Thyroid gland (tissue), 4 donors: Measurements from ENCODE around the gene JRKL.

ENCODE experiments used
- POLR2A ChIP-seq, 2 donors: fragments of 450-650 bp; IDR thresholded peaks; one replicate each; pipeline ENCODE4 v1.6.1; 2017; ENCODE audit warnings: antibody characterized with exemption in 2 of 2, mild to moderate bottlenecking in 2 of 2, moderate library complexity in 1 of 2
- TF ChIP-seq, protein P1 (sequence below), 6 experiments: fragments of 200-600 bp in 3 of 6; fragments of 450-650 bp in 3 of 6; sonication (generic) in 3 of 6; IDR thresholded peaks; one replicate each; pipeline ENCODE4 v1.5.1; 2016 to 2019; ENCODE audit warnings: antibody characterized with exemption in 6 of 6, mild to moderate bottlenecking in 2 of 6, inconsistent platforms in 1 of 6, moderate library complexity in 1 of 6

DNA sequence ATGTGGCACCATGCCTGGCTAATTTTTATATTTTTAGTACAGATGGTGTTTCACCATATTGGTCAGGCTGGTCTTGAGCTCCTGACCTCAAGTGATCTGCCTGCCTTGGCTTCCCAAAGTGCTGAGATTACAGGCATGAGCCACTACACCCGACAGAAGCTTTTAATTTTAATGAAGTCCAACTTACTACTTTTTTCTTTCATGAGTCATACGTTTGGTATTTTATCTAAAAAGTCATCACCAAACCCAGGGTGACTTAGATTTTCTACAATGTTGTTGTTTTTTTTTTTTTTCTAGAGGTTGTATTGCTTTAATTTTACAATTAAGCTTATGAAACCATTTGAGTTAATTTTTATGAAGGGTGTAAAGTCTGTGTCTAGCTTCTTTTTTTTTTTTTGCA is 34.9 kb downstream of the JRKL start:
- TF ChIP-seq, protein P1, sequence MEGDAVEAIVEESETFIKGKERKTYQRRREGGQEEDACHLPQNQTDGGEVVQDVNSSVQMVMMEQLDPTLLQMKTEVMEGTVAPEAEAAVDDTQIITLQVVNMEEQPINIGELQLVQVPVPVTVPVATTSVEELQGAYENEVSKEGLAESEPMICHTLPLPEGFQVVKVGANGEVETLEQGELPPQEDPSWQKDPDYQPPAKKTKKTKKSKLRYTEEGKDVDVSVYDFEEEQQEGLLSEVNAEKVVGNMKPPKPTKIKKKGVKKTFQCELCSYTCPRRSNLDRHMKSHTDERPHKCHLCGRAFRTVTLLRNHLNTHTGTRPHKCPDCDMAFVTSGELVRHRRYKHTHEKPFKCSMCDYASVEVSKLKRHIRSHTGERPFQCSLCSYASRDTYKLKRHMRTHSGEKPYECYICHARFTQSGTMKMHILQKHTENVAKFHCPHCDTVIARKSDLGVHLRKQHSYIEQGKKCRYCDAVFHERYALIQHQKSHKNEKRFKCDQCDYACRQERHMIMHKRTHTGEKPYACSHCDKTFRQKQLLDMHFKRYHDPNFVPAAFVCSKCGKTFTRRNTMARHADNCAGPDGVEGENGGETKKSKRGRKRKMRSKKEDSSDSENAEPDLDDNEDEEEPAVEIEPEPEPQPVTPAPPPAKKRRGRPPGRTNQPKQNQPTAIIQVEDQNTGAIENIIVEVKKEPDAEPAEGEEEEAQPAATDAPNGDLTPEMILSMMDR (IDR thresholded peaks at IDR 0.05), result no peak
- TF ChIP-seq POLR2A (IDR thresholded peaks at IDR 0.05), result no peak
